ENCODE results near the gene PLEKHG3. TPM values are rescaled to one million over a fixed set of nuclear protein-coding genes. Genes with fewer than 3 reads are reported as not detected.

PLEKHG3 gene
- total RNA-seq, 1 donor from 2014 or later: 64.7 TPM

DNA sequence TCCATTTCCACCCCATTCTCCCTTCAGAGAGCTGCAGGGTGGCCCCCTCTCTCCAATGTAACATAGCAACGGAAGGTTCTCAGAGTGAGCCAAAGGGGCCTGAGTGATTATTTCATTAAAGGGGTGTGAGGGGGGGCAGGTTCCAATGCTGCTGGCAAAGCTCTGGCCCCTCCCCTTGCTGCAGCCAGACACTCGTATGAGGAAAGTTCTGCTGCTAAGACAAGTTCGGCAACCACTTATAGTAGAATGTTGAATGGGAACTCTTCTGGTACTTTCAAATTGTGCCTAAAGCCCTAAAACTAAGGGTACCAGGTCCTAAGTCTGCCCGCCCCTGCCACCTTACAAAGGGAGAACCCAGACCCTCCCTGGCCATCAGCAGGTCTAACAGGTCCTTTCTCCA is 49.8 kb downstream of the PLEKHG3 start:
- no peak overlapping the region for H3K4me3 Mint-ChIP-seq
- DNase-seq (ENCODE audit: extremely low spot score, unreplicated experiment): no peak
- TF ChIP-seq, protein P1, sequence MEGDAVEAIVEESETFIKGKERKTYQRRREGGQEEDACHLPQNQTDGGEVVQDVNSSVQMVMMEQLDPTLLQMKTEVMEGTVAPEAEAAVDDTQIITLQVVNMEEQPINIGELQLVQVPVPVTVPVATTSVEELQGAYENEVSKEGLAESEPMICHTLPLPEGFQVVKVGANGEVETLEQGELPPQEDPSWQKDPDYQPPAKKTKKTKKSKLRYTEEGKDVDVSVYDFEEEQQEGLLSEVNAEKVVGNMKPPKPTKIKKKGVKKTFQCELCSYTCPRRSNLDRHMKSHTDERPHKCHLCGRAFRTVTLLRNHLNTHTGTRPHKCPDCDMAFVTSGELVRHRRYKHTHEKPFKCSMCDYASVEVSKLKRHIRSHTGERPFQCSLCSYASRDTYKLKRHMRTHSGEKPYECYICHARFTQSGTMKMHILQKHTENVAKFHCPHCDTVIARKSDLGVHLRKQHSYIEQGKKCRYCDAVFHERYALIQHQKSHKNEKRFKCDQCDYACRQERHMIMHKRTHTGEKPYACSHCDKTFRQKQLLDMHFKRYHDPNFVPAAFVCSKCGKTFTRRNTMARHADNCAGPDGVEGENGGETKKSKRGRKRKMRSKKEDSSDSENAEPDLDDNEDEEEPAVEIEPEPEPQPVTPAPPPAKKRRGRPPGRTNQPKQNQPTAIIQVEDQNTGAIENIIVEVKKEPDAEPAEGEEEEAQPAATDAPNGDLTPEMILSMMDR (conservative IDR thresholded peaks at IDR 0.05): no peak
- no peaks in the 10 kb centered on the region for H3K36me3 Mint-ChIP-seq
- H3K4me1 Mint-ChIP-seq (ENCODE audit: unreplicated experiment): peaks cover 22% of the 10 kb centered on the region
- H3K27me3 Mint-ChIP-seq: no peaks in the 10 kb centered on the region
- H3K27ac Mint-ChIP-seq: no peak overlapping the region
- no peaks in the 10 kb centered on the region for H3K9me3 Mint-ChIP-seq

DNA sequence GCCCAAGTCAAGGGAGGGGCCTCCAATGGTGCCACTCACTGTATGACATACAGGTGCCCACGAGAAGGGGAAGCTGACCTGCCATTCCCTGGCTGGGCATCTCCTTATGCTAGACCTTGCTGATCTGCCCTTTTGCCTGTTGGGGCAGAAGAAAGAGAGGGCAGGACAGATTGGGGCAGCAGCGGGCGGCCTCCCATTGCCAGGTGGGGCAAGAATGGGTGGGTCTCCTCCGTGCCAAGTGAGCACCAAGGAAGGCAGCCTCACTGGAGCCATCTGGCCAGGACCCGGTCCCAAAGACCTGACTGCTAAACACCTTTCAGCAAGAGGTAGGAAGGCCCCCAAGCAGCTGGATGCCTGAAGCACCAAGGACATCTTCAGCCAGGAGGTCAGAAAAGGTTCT is 50.5 kb downstream of the PLEKHG3 start:
- no peak for DNase-seq (ENCODE audit: extremely low spot score, unreplicated experiment)
- Mint-ChIP-seq H3K27me3 (no peaks in the 10 kb centered on the region), H3K9me3 (no peaks in the 10 kb centered on the region), H3K4me1 (ENCODE audit: unreplicated experiment) (peaks cover 29% of the 10 kb centered on the region), H3K27ac (peak overlapping the region; percentile 92), H3K36me3 (no peaks in the 10 kb centered on the region), H3K4me3 (no peak overlapping the region)
- TF ChIP-seq, protein P1 (conservative IDR thresholded peaks at IDR 0.05): no peak

DNA sequence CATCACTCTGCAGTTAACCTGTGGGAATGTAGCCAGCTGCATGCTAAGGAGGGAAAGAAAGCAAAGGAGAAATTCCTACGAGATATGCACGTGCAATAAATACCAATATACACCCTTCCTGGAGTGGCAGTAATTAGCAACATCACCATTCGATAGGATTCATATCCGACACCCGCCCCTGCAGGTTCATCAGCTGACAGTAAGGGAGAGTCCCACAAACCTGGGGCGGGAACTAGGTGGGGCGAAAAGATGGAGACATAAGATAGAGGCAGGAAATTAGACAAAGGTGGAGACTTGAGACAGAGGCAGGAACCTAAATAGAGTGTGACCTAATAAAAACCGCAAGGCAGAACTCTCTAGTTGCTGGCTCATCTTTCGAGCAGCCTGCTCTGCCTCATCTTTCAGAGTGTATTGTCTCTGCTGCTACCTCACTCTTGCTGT is 51.6 kb downstream of the PLEKHG3 start:
- H3K27ac Mint-ChIP-seq: peak overlapping the region; percentile 92

DNA sequence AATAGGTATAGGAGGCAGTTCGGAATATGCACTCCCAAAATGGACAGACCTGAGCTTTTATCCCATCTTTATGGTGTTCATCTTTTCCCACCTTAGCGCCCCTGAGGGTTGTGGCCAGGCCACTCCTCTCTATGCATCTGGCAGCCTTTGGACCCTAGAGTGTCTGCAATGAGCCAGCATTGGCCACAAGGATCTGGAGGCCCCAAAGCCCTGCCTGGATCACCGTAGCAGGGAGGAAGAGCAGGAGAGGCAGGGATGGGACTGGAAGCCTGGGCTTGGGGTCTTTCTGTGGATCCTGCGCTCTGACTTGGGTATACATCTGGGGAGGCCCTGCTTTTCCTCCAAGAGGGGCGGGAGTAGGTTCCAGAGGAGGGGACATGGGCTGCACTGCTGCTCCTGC is 52.5 kb downstream of the PLEKHG3 start:
- Mint-ChIP-seq H3K9me3 (no peaks in the 10 kb centered on the region), H3K27me3 (no peaks in the 10 kb centered on the region), H3K4me1 (ENCODE audit: unreplicated experiment) (peaks cover 45% of the 10 kb centered on the region), H3K36me3 (no peaks in the 10 kb centered on the region), H3K27ac (peak overlapping the region; percentile 92), H3K4me3 (no peak overlapping the region)
- TF ChIP-seq, protein P1 (conservative IDR thresholded peaks at IDR 0.05): no peak
- no peak for DNase-seq (ENCODE audit: extremely low spot score, unreplicated experiment)

More for the DNA sequence above, 51.6 kb downstream of the PLEKHG3 start:
- DNase-seq (ENCODE audit: extremely low spot score, unreplicated experiment): no peak
- H3K36me3 Mint-ChIP-seq: no peaks in the 10 kb centered on the region
- no peak overlapping the region for H3K4me3 Mint-ChIP-seq
- no peaks in the 10 kb centered on the region for H3K9me3 Mint-ChIP-seq
- H3K4me1 Mint-ChIP-seq (ENCODE audit: unreplicated experiment): peaks cover 37% of the 10 kb centered on the region
- no peaks in the 10 kb centered on the region for H3K27me3 Mint-ChIP-seq
- TF ChIP-seq, protein P1 (conservative IDR thresholded peaks at IDR 0.05): no peak

DNA sequence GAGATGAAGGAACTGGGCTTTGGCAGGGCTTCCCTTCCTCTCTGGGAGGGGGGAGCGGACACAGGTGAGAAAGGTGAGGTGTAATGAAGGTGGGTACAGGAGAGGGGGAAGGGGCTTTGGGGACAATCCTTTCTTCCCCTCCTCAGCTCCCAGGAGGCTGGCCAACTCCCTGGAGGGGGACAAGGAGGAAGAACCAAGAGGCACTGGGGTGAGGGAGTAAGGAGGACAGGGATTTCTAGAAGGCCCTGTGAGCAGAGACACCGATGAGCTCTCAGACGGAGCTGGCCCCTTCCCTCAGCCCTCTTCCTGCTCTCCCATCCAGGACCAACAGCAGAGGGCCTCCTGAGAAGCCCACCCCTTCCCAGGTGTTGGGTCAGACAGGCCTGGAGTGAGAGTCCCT is 53.4 kb downstream of the PLEKHG3 start:
- Mint-ChIP-seq H3K36me3 (no peaks in the 10 kb centered on the region), H3K4me1 (ENCODE audit: unreplicated experiment) (peaks cover 54% of the 10 kb centered on the region), H3K27me3 (no peaks in the 10 kb centered on the region), H3K4me3 (no peak overlapping the region), H3K9me3 (no peaks in the 10 kb centered on the region), H3K27ac (peak overlapping the region; percentile 92)
- TF ChIP-seq, protein P1 (conservative IDR thresholded peaks at IDR 0.05): no peak
- no peak for DNase-seq (ENCODE audit: extremely low spot score, unreplicated experiment)

DNA sequence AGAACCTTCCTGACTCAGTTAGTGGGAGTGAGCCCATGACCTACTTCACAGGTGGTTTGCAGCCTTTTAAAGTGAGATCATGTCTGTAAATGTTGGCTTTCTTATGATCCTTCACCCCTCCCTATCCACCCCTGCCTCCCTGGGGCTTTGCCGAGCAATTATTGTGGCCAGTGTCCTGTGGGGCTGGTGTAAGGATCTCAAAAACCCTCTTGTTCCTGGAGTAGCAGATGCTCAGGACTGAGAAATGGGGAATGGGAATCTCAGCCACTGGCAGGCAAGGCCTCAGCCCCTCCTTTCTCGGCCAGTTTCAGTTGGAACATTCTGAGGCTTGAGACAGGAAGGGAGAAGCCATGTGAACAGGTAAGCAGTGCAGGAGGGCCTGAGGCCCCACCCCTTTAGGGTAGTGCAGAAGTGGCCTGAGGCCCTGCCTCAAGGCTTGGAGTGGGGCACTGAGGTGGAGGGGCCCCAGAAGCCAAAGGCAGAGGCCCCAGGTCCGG is 53.8 kb downstream of the PLEKHG3 start:
- H3K27ac Mint-ChIP-seq: peak overlapping the region; percentile 92
- TF ChIP-seq, protein P1 (conservative IDR thresholded peaks at IDR 0.05): no peak
- no peak for DNase-seq (ENCODE audit: extremely low spot score, unreplicated experiment)
- H3K4me3 Mint-ChIP-seq: peak overlapping the region; percentile 60
- H3K36me3 Mint-ChIP-seq: no peaks in the 10 kb centered on the region
- no peaks in the 10 kb centered on the region for H3K27me3 Mint-ChIP-seq
- H3K9me3 Mint-ChIP-seq: no peaks in the 10 kb centered on the region
- H3K4me1 Mint-ChIP-seq (ENCODE audit: unreplicated experiment): peaks cover 59% of the 10 kb centered on the region

All from type B pancreatic cell (in vitro differentiated cells).